ENCODE data around the gene NKD1.

The NKD1 gene

GRCh38 chr16:50697881-50698767 lies 149.9 kb downstream of the NKD1 start:
- DNase-seq: peak; percentile 42 to 59
